HEK293 (cell line): ENCODE measurements around the gene TIMP2.

Experiments used
- CTCF ChIA-PET: fragments of 350-600 bp; formaldehyde crosslinking; extraction: SDS; loops from one replicate; lab custom pipeline; 2021; ENCODE audit warnings: antibody characterized with exemption; lab: Yijun Ruan, JAX
- POLR2A ChIA-PET: fragments of 300-600 bp; formaldehyde crosslinking; extraction: SDS; loops from one replicate; lab custom pipeline; 2020; ENCODE audit warnings: antibody characterized with exemption, inconsistent platforms; lab: Yijun Ruan, JAX
- H3K27ac ChIP-seq: fragments of 200-500 bp; sonication (Bioruptor generic); 2 replicates; pipeline ENCODE4 v1.5.1; 2014; ENCODE audit warnings: low read depth, low read length, control low read depth, inconsistent platforms; ENCODE audit errors: extremely low read depth
- H3K36me3 ChIP-seq, 2 experiments: fragments of 200-500 bp in 1 of 2; sonication (Bioruptor generic) in 1 of 2; 1 replicate in 1 of 2; 2 replicates in 1 of 2; pipeline ENCODE4 v1.5.1; 2014 to 2017; ENCODE audit warnings: inconsistent platforms in 2 of 2, low read length in 2 of 2; ENCODE audit not compliant: control insufficient read depth in 2 of 2, insufficient read depth in 1 of 2
- H3K4me1 ChIP-seq: fragments of 200-500 bp; sonication (Bioruptor generic); 2 replicates; pipeline ENCODE4 v1.5.1; 2014; ENCODE audit warnings: mild to moderate bottlenecking, low read length, inconsistent platforms; ENCODE audit not compliant: control insufficient read depth, insufficient read depth
- H3K4me3 ChIP-seq: 2 replicates; pipeline ENCODE4 v1.5.1; 2011; ENCODE audit warnings: low read depth, mild to moderate bottlenecking, control low read depth, low read length, moderate library complexity
- H3K9me3 ChIP-seq: fragments of 200-500 bp; sonication (Bioruptor generic); 2 replicates; pipeline ENCODE4 v1.5.1; 2014; ENCODE audit warnings: low read depth, low read length, inconsistent platforms; ENCODE audit not compliant: control insufficient read depth, insufficient read depth
- KLF1 ChIP-seq: fragments of 450-650 bp; formaldehyde crosslinking; IDR thresholded peaks from 2 replicates; pipeline ENCODE4 v1.5.1; 2016; ENCODE audit warnings: missing biosample characterization, missing genetic modification characterization
- SETDB1 ChIP-seq: IDR thresholded peaks from one replicate; pipeline ENCODE4 v1.6.1; 2017; ENCODE audit warnings: mild to moderate bottlenecking, low read length, moderate library complexity, mixed read lengths; ENCODE audit not compliant: insufficient read length
- SP3 ChIP-seq: fragments of 450-650 bp; formaldehyde crosslinking; IDR thresholded peaks from 2 replicates; pipeline ENCODE4 v1.5.1; 2016; ENCODE audit warnings: missing biosample characterization, missing genetic modification characterization
- ZBTB17 ChIP-seq: fragments of 450-650 bp; formaldehyde crosslinking; IDR thresholded peaks from 2 replicates; pipeline ENCODE4 v1.5.1; 2016; ENCODE audit warnings: missing biosample characterization, missing genetic modification characterization
- ZBTB21 ChIP-seq: fragments of 450-650 bp; formaldehyde crosslinking; IDR thresholded peaks from 2 replicates; pipeline ENCODE4 v1.5.1; 2017; ENCODE audit warnings: missing biosample characterization, missing genetic modification characterization
- ZBTB8A ChIP-seq: fragments of 450-650 bp; formaldehyde crosslinking; IDR thresholded peaks from 2 replicates; pipeline ENCODE4 v1.5.1; 2016; ENCODE audit warnings: missing biosample characterization, missing genetic modification characterization
- ZFP69B ChIP-seq: fragments of 450-650 bp; formaldehyde crosslinking; IDR thresholded peaks from 2 replicates; pipeline ENCODE4 v1.5.1; 2016; ENCODE audit warnings: missing biosample characterization, missing genetic modification characterization
- ZNF501 ChIP-seq: fragments of 450-650 bp; formaldehyde crosslinking; IDR thresholded peaks from 2 replicates; pipeline ENCODE4 v1.5.1; 2016; ENCODE audit warnings: missing biosample characterization, missing genetic modification characterization
- ZNF521 ChIP-seq: fragments of 450-650 bp; formaldehyde crosslinking; IDR thresholded peaks from 2 replicates; pipeline ENCODE4 v1.5.1; 2017; ENCODE audit warnings: missing biosample characterization, mild to moderate bottlenecking, missing genetic modification characterization
- ZNF544 ChIP-seq: fragments of 450-650 bp; formaldehyde crosslinking; IDR thresholded peaks from 2 replicates; pipeline ENCODE4 v1.5.0; 2017; ENCODE audit warnings: missing biosample characterization, missing genetic modification characterization
- ZSCAN30 ChIP-seq: fragments of 450-650 bp; IDR thresholded peaks from 2 replicates; pipeline ENCODE4 v1.5.1; 2018; ENCODE audit warnings: missing biosample characterization, mild to moderate bottlenecking, missing genetic modification characterization, moderate library complexity
- ZXDB ChIP-seq: fragments of 450-650 bp; formaldehyde crosslinking; IDR thresholded peaks from 2 replicates; pipeline ENCODE4 v1.5.1; 2016; ENCODE audit warnings: missing biosample characterization, missing genetic modification characterization
- TF ChIP-seq, protein P1 (sequence below): fragments of 450-650 bp; formaldehyde crosslinking; IDR thresholded peaks from 2 replicates; pipeline ENCODE4; 2016; ENCODE audit warnings: missing biosample characterization, missing genetic modification characterization
- TF ChIP-seq, protein P2 (sequence below): fragments of 450-650 bp; formaldehyde crosslinking; IDR thresholded peaks from 2 replicates; pipeline ENCODE4 v1.5.1; 2016; ENCODE audit warnings: missing biosample characterization, missing genetic modification characterization, borderline replicate concordance
- TF ChIP-seq, protein P3 (sequence below): fragments of 450-650 bp; formaldehyde crosslinking; IDR thresholded peaks from 2 replicates; pipeline ENCODE4 v1.5.1; 2016; ENCODE audit warnings: missing biosample characterization, missing genetic modification characterization
- TF ChIP-seq, protein P4 (sequence below): fragments of 450-650 bp; formaldehyde crosslinking; IDR thresholded peaks from 2 replicates; pipeline ENCODE4 v1.5.1; 2017; ENCODE audit warnings: missing biosample characterization, missing genetic modification characterization
- TF ChIP-seq, protein P5 (sequence below): fragments of 450-650 bp; formaldehyde crosslinking; IDR thresholded peaks from 2 replicates; pipeline ENCODE4 v1.5.1; 2016; ENCODE audit warnings: missing biosample characterization, missing genetic modification characterization

TIMP2 gene

DNA sequence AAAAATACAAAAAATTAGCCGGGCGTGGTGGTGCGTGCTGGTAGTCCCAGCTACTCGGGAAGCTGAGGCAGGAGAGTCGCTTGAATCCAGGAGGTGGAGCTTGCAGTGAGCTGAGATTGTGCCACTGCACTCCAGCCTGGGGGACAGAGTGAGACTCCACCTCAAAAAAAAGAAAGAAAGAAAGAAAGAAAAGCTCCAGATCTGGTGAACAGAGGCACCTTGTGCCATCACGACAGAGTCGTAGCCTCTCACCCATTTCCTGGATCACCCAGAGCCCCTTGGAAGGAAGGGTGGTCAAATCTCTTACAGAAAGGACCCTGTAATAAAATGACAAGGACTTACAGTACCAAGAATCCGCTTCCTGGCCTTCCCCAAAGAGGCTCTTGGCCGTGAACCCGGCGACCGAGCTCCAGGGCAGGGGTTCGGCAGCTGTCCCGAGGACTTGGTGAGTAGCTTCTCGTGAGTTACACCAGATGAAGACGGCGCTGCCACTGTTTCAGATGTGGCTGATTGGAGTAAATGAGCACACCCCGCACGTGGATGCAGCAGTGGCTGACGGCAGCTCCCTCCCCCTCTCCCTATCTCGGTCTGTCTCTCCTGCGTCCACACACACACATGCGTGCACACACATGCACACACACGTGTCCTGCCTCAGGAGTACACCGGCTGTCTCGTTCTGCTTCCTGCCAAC is 41.1 kb upstream of the TIMP2 start:
- CTCF ChIA-PET: interaction anchor here (1.1 to 3.4 kb wide), 5 partner anchors 12 to 101 kb away, joined by 3 to 22 read pairs (median 6); no protein-coding TSS in a partner anchor

DNA sequence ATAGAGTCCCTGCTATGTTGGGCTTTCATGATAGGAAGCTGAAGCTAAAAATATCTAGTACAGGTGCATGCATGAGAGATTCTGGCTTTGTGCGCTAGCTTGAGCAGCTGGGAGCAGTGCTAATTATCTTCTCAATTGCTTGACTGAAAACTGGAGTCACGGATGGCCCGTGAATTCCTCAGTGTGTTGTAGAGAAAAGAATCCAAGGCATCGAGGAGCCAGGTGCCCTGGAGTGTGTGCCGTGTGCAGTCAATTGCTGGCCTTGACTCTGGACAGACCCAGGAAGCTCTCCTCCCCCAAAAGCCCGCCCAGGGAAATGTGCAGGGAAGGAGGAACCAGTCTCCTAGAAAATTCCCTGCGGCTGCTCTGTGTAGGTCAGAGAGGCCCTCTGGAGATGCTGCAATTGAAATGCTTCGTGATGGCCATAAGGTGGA is 40.3 kb upstream of the TIMP2 start:
- Histone ChIP-seq H3K4me1 (no peaks in the 10 kb centered on the region), H3K27ac (no peak overlapping the region), H3K9me3 (no peaks in the 10 kb centered on the region), H3K4me3 (no peak overlapping the region), H3K36me3 (peaks cover 12 to 43% of the 10 kb centered on the region in 2 experiments; a peak in 2 of 3 replicates)
- POLR2A ChIA-PET: interaction anchor here (1.0 to 1.2 kb wide), 2 partner anchors 14 to 71 kb away, joined by 3 read pairs; partner anchors contain the start of gene LGALS3BP
- TF ChIP-seq KLF1 (tag by site-specific recombination) (no peak), ZXDB (tag by site-specific recombination) (no peak), ZFP69B (tag by site-specific recombination) (no peak), ZBTB21 (tag by site-specific recombination) (no peak), ZBTB8A (tag by site-specific recombination) (no peak), ZBTB17 (tag by site-specific recombination) (no peak), SETDB1 (no peak)
- TF ChIP-seq, protein P1, sequence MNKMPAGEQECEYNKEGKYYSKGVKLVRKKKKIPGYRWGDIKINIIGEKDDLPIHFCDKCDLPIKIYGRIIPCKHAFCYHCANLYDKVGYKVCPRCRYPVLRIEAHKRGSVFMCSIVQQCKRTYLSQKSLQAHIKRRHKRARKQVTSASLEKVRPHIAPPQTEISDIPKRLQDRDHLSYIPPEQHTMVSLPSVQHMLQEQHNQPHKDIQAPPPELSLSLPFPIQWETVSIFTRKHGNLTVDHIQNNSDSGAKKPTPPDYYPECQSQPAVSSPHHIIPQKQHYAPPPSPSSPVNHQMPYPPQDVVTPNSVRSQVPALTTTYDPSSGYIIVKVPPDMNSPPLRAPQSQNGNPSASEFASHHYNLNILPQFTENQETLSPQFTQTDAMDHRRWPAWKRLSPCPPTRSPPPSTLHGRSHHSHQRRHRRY (tag by site-specific recombination): no peak
- TF ChIP-seq, protein P2, sequence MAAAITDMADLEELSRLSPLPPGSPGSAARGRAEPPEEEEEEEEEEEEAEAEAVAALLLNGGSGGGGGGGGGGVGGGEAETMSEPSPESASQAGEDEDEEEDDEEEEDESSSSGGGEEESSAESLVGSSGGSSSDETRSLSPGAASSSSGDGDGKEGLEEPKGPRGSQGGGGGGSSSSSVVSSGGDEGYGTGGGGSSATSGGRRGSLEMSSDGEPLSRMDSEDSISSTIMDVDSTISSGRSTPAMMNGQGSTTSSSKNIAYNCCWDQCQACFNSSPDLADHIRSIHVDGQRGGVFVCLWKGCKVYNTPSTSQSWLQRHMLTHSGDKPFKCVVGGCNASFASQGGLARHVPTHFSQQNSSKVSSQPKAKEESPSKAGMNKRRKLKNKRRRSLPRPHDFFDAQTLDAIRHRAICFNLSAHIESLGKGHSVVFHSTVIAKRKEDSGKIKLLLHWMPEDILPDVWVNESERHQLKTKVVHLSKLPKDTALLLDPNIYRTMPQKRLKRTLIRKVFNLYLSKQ (tag by site-specific recombination): no peak
- CTCF ChIA-PET: interaction anchor here (1.3 to 3.4 kb wide), 2 partner anchors 13 to 100 kb away, joined by 6 to 22 read pairs; no protein-coding TSS in a partner anchor

More for the DNA sequence above, 41.1 kb upstream of the TIMP2 start:
- no peaks in the 10 kb centered on the region for H3K9me3 ChIP-seq
- no peak overlapping the region for H3K27ac ChIP-seq
- H3K36me3 ChIP-seq: peaks cover 15 to 50% of the 10 kb centered on the region in 2 experiments; a peak in 2 of 3 replicates
- H3K4me3 ChIP-seq: no peak overlapping the region
- POLR2A ChIA-PET: interaction anchor here (1.0 to 1.3 kb wide), 3 partner anchors 14 to 71 kb away, joined by 3 read pairs; partner anchors contain the start of gene LGALS3BP
- H3K4me1 ChIP-seq: no peaks in the 10 kb centered on the region
- no peak for TF ChIP-seq ZBTB17 (tag by site-specific recombination)
- TF ChIP-seq ZNF544: no peak
- no peak for TF ChIP-seq ZNF501 (tag by site-specific recombination)
- TF ChIP-seq, protein P3, sequence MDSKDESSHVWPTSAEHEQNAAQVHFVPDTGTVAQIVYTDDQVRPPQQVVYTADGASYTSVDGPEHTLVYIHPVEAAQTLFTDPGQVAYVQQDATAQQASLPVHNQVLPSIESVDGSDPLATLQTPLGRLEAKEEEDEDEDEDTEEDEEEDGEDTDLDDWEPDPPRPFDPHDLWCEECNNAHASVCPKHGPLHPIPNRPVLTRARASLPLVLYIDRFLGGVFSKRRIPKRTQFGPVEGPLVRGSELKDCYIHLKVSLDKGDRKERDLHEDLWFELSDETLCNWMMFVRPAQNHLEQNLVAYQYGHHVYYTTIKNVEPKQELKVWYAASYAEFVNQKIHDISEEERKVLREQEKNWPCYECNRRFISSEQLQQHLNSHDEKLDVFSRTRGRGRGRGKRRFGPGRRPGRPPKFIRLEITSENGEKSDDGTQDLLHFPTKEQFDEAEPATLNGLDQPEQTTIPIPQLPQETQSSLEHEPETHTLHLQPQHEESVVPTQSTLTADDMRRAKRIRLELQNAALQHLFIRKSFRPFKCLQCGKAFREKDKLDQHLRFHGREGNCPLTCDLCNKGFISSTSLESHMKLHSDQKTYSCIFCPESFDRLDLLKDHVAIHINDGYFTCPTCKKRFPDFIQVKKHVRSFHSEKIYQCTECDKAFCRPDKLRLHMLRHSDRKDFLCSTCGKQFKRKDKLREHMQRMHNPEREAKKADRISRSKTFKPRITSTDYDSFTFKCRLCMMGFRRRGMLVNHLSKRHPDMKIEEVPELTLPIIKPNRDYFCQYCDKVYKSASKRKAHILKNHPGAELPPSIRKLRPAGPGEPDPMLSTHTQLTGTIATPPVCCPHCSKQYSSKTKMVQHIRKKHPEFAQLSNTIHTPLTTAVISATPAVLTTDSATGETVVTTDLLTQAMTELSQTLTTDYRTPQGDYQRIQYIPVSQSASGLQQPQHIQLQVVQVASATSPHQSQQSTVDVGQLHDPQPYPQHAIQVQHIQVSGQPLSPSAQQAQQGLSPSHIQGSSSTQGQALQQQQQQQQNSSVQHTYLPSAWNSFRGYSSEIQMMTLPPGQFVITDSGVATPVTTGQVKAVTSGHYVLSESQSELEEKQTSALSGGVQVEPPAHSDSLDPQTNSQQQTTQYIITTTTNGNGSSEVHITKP (tag by site-specific recombination): peak; percentile 88

DNA sequence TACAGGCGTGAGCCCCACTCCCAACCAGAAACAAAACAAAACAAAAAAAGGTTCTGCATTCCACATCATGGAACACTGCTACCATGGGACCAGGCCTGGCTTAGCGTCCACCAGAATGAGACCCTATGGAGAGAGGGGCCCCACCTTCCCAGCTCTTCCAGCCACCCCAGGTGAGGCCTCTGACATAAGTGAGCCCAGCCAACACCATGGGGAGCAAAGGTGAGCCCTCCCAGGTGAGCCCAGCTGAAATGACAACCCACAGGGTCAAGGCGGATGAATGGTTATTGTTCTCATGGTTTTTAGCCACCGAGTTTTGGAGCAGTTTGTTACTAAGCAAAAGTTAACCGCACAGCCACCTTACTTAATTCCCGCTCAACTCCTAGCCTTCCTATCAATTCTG is 38.2 kb upstream of the TIMP2 start:
- ChIA-PET CTCF (interaction anchor here (3.4 to 6.8 kb wide), 2 partner anchors 8 to 98 kb away, joined by 22 to 58 read pairs; no protein-coding TSS in a partner anchor), POLR2A (interaction anchor here (0.9 kb wide), 2 partner anchors 30 to 34 kb away, joined by 8 read pairs; no protein-coding TSS in a partner anchor)
- Histone ChIP-seq H3K27ac (no peak overlapping the region), H3K36me3 (peaks cover 1 to 21% of the 10 kb centered on the region in 2 experiments; a peak in 2 of 3 replicates), H3K9me3 (no peaks in the 10 kb centered on the region), H3K4me1 (no peaks in the 10 kb centered on the region), H3K4me3 (no peak overlapping the region)
- no peak for TF ChIP-seq SP3 (tag by site-specific recombination)
- TF ChIP-seq, protein P4, sequence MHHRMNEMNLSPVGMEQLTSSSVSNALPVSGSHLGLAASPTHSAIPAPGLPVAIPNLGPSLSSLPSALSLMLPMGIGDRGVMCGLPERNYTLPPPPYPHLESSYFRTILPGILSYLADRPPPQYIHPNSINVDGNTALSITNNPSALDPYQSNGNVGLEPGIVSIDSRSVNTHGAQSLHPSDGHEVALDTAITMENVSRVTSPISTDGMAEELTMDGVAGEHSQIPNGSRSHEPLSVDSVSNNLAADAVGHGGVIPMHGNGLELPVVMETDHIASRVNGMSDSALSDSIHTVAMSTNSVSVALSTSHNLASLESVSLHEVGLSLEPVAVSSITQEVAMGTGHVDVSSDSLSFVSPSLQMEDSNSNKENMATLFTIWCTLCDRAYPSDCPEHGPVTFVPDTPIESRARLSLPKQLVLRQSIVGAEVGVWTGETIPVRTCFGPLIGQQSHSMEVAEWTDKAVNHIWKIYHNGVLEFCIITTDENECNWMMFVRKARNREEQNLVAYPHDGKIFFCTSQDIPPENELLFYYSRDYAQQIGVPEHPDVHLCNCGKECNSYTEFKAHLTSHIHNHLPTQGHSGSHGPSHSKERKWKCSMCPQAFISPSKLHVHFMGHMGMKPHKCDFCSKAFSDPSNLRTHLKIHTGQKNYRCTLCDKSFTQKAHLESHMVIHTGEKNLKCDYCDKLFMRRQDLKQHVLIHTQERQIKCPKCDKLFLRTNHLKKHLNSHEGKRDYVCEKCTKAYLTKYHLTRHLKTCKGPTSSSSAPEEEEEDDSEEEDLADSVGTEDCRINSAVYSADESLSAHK: no peak
- TF ChIP-seq ZNF521 (tag by site-specific recombination): no peak
- TF ChIP-seq ZSCAN30 (tag by site-specific recombination): no peak
- TF ChIP-seq, protein P5, sequence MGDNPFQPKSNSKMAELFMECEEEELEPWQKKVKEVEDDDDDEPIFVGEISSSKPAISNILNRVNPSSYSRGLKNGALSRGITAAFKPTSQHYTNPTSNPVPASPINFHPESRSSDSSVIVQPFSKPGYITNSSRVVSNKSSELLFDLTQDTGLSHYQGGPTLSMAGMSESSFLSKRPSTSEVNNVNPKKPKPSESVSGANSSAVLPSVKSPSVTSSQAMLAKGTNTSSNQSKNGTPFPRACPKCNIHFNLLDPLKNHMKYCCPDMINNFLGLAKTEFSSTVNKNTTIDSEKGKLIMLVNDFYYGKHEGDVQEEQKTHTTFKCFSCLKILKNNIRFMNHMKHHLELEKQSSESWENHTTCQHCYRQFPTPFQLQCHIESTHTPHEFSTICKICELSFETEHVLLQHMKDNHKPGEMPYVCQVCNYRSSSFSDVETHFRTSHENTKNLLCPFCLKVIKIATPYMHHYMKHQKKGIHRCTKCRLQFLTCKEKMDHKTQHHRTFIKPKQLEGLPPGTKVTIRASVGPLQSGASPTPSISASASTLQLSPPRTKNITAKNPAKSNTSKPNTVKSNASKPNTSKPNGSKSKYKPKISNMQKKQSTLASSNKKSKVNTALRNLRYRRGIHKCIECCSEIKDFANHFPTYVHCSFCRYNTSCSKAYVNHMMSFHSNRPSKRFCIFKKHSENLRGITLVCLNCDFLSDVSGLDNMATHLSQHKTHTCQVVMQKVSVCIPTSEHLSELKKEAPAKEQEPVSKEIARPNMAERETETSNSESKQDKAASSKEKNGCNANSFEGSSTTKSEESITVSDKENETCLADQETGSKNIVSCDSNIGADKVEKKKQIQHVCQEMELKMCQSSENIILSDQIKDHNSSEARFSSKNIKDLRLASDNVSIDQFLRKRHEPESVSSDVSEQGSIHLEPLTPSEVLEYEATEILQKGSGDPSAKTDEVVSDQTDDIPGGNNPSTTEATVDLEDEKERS (tag by site-specific recombination): no peak
